GM13976 (cell line): ENCODE data around the gene PALMD.

Experiments
- DNase-seq: peaks from one replicate; pipeline ENCODE4 v3.0.0; 2012; ENCODE audit warnings: low spot score
- CTCF ChIP-seq: IDR thresholded peaks from 2 replicates; pipeline ENCODE4 v1.5.1; 2012; ENCODE audit warnings: borderline replicate concordance, mild to moderate bottlenecking; ENCODE audit not compliant: insufficient read depth; ENCODE audit errors: extremely low read depth, missing control alignments, control extremely low read depth
- in situ Hi-C: fragments of 300-500 bp; cut with MboI; formaldehyde crosslinking; loops from one replicate; pipeline ENCODE4 v1.12.0; 2022; ENCODE audit warnings: low sequenced_read_pairs, mixed read lengths, inconsistent platforms; ENCODE audit not compliant: unreplicated experiment

Gene PALMD

GRCh38 chr1:99646868-99647267 lies 955 bp downstream of the PALMD start:
- in situ Hi-C loops = no loop called here
- no peak for DNase-seq
- TF ChIP-seq CTCF = no peak

- no peak for TF ChIP-seq CTCF
- in situ Hi-C loops = no loop called here
- no peak for DNase-seq
Measured at GRCh38 chr1:99647490-99647889, 1.6 kb downstream of the PALMD start.

GRCh38 chr1:99648107-99648506 lies 2.2 kb downstream of the PALMD start:
- no peak for TF ChIP-seq CTCF
- no peak for DNase-seq
- in situ Hi-C loops = no loop called here

- TF ChIP-seq CTCF = no peak
- DNase-seq = no peak
- in situ Hi-C loops = no loop called here
Measured at GRCh38 chr1:99650030-99650429, 4.1 kb downstream of the PALMD start.

- no peak for TF ChIP-seq CTCF
- DNase-seq = no peak
- in situ Hi-C loops = no loop called here
Measured at GRCh38 chr1:99650773-99651437, 5.0 kb downstream of the PALMD start.

GRCh38 chr1:99652881-99653281 lies 7.0 kb downstream of the PALMD start:
- in situ Hi-C loops = no loop called here
- DNase-seq = no peak
- TF ChIP-seq CTCF = no peak
